Activated T-cell treated with anti-CD3 and anti-CD28 coated beads, Interleukin-2, amount 50 U/mL, for 24 hours (primary cell): ENCODE results near the gene ANKRD23.
"Not testable (repeated sequence)": the region's sequence is repeated elsewhere in the genome, so short reads cannot be mapped to it uniquely, and the experiment has no call there.

Experiments used
- DNase-seq: peaks from one replicate; pipeline ENCODE4 v3.0.0-alpha.2; 2020
- H3K27ac Mint-ChIP-seq: 2 replicates; pipeline ENCODE4 v1.8.0; 2020; ENCODE audit warnings: mild to moderate bottlenecking, mixed read lengths
- H3K27me3 Mint-ChIP-seq: 2 replicates; pipeline ENCODE4 v1.8.0; 2020; ENCODE audit warnings: mixed read lengths
- H3K36me3 Mint-ChIP-seq: 2 replicates; pipeline ENCODE4 v1.8.0; 2020; ENCODE audit warnings: low read depth, mixed read lengths
- H3K4me1 Mint-ChIP-seq: 2 replicates; pipeline ENCODE4 v1.8.0; 2020; ENCODE audit warnings: low read depth, mixed read lengths
- H3K4me3 Mint-ChIP-seq: 2 replicates; pipeline ENCODE4 v1.8.0; 2020; ENCODE audit warnings: mild to moderate bottlenecking, moderate library complexity, mixed read lengths
- H3K9me3 Mint-ChIP-seq: 2 replicates; pipeline ENCODE4 v1.8.0; 2020; ENCODE audit warnings: mixed read lengths

Gene ANKRD23

GRCh38 chr2:96800061-96801004, 43.5 kb downstream of the ANKRD23 start:
- Mint-ChIP-seq H3K9me3 (no peaks in the 10 kb centered on the region), H3K27me3 (no peaks in the 10 kb centered on the region), H3K4me1 (peaks cover 2% of the 10 kb centered on the region), H3K27ac (no peak overlapping the region), H3K4me3 (no peak overlapping the region), H3K36me3 (peaks cover 22% of the 10 kb centered on the region)
- DNase-seq = no peak

- H3K27me3 Mint-ChIP-seq = no peaks in the 10 kb centered on the region
- no peaks in the 10 kb centered on the region for H3K4me1 Mint-ChIP-seq
- no peak overlapping the region for H3K27ac Mint-ChIP-seq
- H3K9me3 Mint-ChIP-seq = no peaks in the 10 kb centered on the region
- peaks cover 22% of the 10 kb centered on the region for H3K36me3 Mint-ChIP-seq
- no peak overlapping the region for H3K4me3 Mint-ChIP-seq
- DNase-seq = no peak
Observed at GRCh38 chr2:96799623-96799935, 44.2 kb downstream of the ANKRD23 start.

GRCh38 chr2:96798733-96799622, 44.8 kb downstream of the ANKRD23 start:
- Mint-ChIP-seq H3K36me3 (peaks cover 22% of the 10 kb centered on the region), H3K27ac (no peak overlapping the region), H3K4me3 (no peak overlapping the region), H3K9me3 (no peaks in the 10 kb centered on the region), H3K4me1 (no peaks in the 10 kb centered on the region), H3K27me3 (no peaks in the 10 kb centered on the region)
- DNase-seq = no peak

- Mint-ChIP-seq H3K4me3 (no peak overlapping the region), H3K27ac (no peak overlapping the region), H3K36me3 (peaks cover 22% of the 10 kb centered on the region), H3K4me1 (no peaks in the 10 kb centered on the region), H3K9me3 (no peaks in the 10 kb centered on the region), H3K27me3 (no peaks in the 10 kb centered on the region)
- DNase-seq = no peak
Observed at GRCh38 chr2:96797066-96797625, 46.7 kb downstream of the ANKRD23 start.

- DNase-seq, H3K27ac Mint-ChIP-seq, H3K9me3 Mint-ChIP-seq, H3K27me3 Mint-ChIP-seq, H3K4me1 Mint-ChIP-seq, H3K4me3 Mint-ChIP-seq: not testable (repeated sequence)
- peaks cover 22% of the 10 kb centered on the region for H3K36me3 Mint-ChIP-seq
Observed at GRCh38 chr2:96796497-96796896, 47.3 kb downstream of the ANKRD23 start.

GRCh38 chr2:96795076-96795475, 48.7 kb downstream of the ANKRD23 start:
- no peak overlapping the region for H3K4me3 Mint-ChIP-seq
- no peaks in the 10 kb centered on the region for H3K4me1 Mint-ChIP-seq
- no peak overlapping the region for H3K27ac Mint-ChIP-seq
- DNase-seq = no peak
- peaks cover 22% of the 10 kb centered on the region for H3K36me3 Mint-ChIP-seq
- H3K9me3 Mint-ChIP-seq = no peaks in the 10 kb centered on the region
- no peaks in the 10 kb centered on the region for H3K27me3 Mint-ChIP-seq

- no peak overlapping the region for H3K4me3 Mint-ChIP-seq
- H3K27ac Mint-ChIP-seq = no peak overlapping the region
- H3K36me3 Mint-ChIP-seq = peaks cover 7% of the 10 kb centered on the region
- H3K4me1 Mint-ChIP-seq = no peaks in the 10 kb centered on the region
- DNase-seq = no peak
- H3K27me3 Mint-ChIP-seq = no peaks in the 10 kb centered on the region
- no peaks in the 10 kb centered on the region for H3K9me3 Mint-ChIP-seq
Observed at GRCh38 chr2:96792772-96793749, 50.8 kb downstream of the ANKRD23 start.

GRCh38 chr2:96789245-96789617, 54.6 kb downstream of the ANKRD23 start:
- no peak overlapping the region for H3K27ac Mint-ChIP-seq
- no peaks in the 10 kb centered on the region for H3K9me3 Mint-ChIP-seq
- H3K4me1 Mint-ChIP-seq = peaks cover 8% of the 10 kb centered on the region
- DNase-seq = no peak
- no peaks in the 10 kb centered on the region for H3K27me3 Mint-ChIP-seq
- H3K36me3 Mint-ChIP-seq = no peaks in the 10 kb centered on the region
- H3K4me3 Mint-ChIP-seq = no peak overlapping the region

- H3K27ac Mint-ChIP-seq = no peak overlapping the region
- DNase-seq = no peak
Observed at GRCh38 chr2:96788442-96789244, 55.2 kb downstream of the ANKRD23 start.

More at GRCh38 chr2:96788442-96789244, 55.2 kb downstream of the ANKRD23 start:
- Mint-ChIP-seq H3K4me1 (peaks cover 8% of the 10 kb centered on the region), H3K4me3 (no peak overlapping the region), H3K27me3 (no peaks in the 10 kb centered on the region), H3K36me3 (no peaks in the 10 kb centered on the region), H3K9me3 (no peaks in the 10 kb centered on the region)
